Liver (tissue), 9 donors: ENCODE measurements around the gene HS1BP3. TPM values are rescaled to one million over a fixed set of nuclear protein-coding genes. Genes with fewer than 3 reads are reported as not detected.

ENCODE experiments used
- DNase-seq: peaks from one replicate; pipeline ENCODE4 v3.0.0-alpha.2; 2017; ENCODE audit warnings: low spot score
- H3K27ac ChIP-seq, 2 donors: one replicate each; pipeline ENCODE4 v1.7.0; 2013; ENCODE audit warnings: inconsistent platforms in 2 of 2, low read length in 2 of 2, control low read depth in 1 of 2, low read depth in 1 of 2, mild to moderate bottlenecking in 1 of 2
- H3K27me3 ChIP-seq, 4 donors: one replicate each; pipeline versions ENCODE4 v1.6.1 to v1.7.0; 2013; ENCODE audit warnings: low read length in 3 of 4, inconsistent platforms in 1 of 4, mild to moderate bottlenecking in 1 of 4, moderate library complexity in 1 of 4; ENCODE audit not compliant: control insufficient read depth in 4 of 4, insufficient read depth in 4 of 4
- H3K36me3 ChIP-seq, 4 donors: one replicate each; pipeline versions ENCODE4 v1.6.1 to v1.7.0; 2013; ENCODE audit warnings: low read length in 3 of 4, mild to moderate bottlenecking in 3 of 4, low read depth in 1 of 4, moderate library complexity in 1 of 4; ENCODE audit not compliant: control insufficient read depth in 4 of 4, insufficient read depth in 3 of 4
- H3K4me1 ChIP-seq, 4 donors: one replicate each; pipeline versions ENCODE4 v1.6.1 to v1.7.0; 2013; ENCODE audit warnings: low read length in 3 of 4, mild to moderate bottlenecking in 3 of 4, moderate library complexity in 1 of 4; ENCODE audit not compliant: control insufficient read depth in 4 of 4, insufficient read depth in 4 of 4
- H3K4me3 ChIP-seq, 3 donors: one replicate each; pipeline versions ENCODE4 v1.6.1 to v1.7.0; 2013; ENCODE audit warnings: low read length in 3 of 3, control low read depth in 1 of 3, low read depth in 1 of 3, mild to moderate bottlenecking in 1 of 3
- H3K9ac ChIP-seq, 2 donors: one replicate each; pipeline ENCODE4 v1.7.0; 2013; ENCODE audit warnings: low read length in 2 of 2, mild to moderate bottlenecking in 2 of 2, moderate library complexity in 2 of 2, control low read depth in 1 of 2, low read depth in 1 of 2
- H3K9me3 ChIP-seq, 4 donors: one replicate each; pipeline versions ENCODE4 v1.6.1 to v1.7.0; 2013; ENCODE audit warnings: low read length in 3 of 4; ENCODE audit not compliant: control insufficient read depth in 4 of 4
- EGR1 ChIP-seq, 2 donors: IDR thresholded peaks; 2 replicates each; pipeline ENCODE4 v1.6.1; 2016 to 2018; ENCODE audit warnings: antibody characterized with exemption in 2 of 2, low read depth in 2 of 2
- FOXA1 ChIP-seq: IDR thresholded peaks from 2 replicates; pipeline ENCODE4 v1.6.1; 2016; ENCODE audit warnings: antibody characterized with exemption
- FOXA2 ChIP-seq: IDR thresholded peaks from 2 replicates; pipeline ENCODE4 v1.6.1; 2016; ENCODE audit warnings: antibody characterized with exemption
- GABPA ChIP-seq, 2 donors: IDR thresholded peaks in 1 of 2; conservative IDR thresholded peaks in 1 of 2; 2 replicates each; pipeline ENCODE4 v1.6.1; 2016; ENCODE audit warnings: antibody characterized with exemption in 2 of 2, mild to moderate bottlenecking in 1 of 2, moderate library complexity in 1 of 2
- HNF4A ChIP-seq, 2 donors: conservative IDR thresholded peaks; 2 replicates each; pipeline ENCODE4 v1.6.1; 2016; ENCODE audit warnings: antibody characterized with exemption in 2 of 2, mild to moderate bottlenecking in 2 of 2
- HNF4G ChIP-seq: IDR thresholded peaks from 2 replicates; pipeline ENCODE4 v1.6.1; 2016; ENCODE audit warnings: antibody characterized with exemption
- JUND ChIP-seq, 2 donors: IDR thresholded peaks; 2 replicates each; pipeline ENCODE4 v1.6.1; 2016; ENCODE audit warnings: antibody characterized with exemption in 2 of 2
- NR2F2 ChIP-seq: IDR thresholded peaks from 2 replicates; pipeline ENCODE4 v1.6.1; 2016; ENCODE audit warnings: antibody characterized with exemption
- RAD21 ChIP-seq, 2 donors: IDR thresholded peaks; 2 replicates each; pipeline ENCODE4 v1.6.1; 2016; ENCODE audit warnings: antibody characterized with exemption in 2 of 2, mild to moderate bottlenecking in 2 of 2
- REST ChIP-seq: IDR thresholded peaks from 2 replicates; pipeline ENCODE4 v1.6.1; 2016; ENCODE audit warnings: antibody characterized with exemption, mild to moderate bottlenecking
- RXRA ChIP-seq, 2 donors: IDR thresholded peaks; 2 replicates each; pipeline ENCODE4 v1.6.1; 2017 to 2018; ENCODE audit warnings: antibody characterized with exemption in 2 of 2, mild to moderate bottlenecking in 1 of 2
- SP1 ChIP-seq: IDR thresholded peaks from 2 replicates; pipeline ENCODE4 v1.6.1; 2018; ENCODE audit warnings: antibody characterized with exemption, mild to moderate bottlenecking
- TAF1 ChIP-seq: conservative IDR thresholded peaks from 2 replicates; pipeline ENCODE4 v1.6.1; 2016; ENCODE audit warnings: antibody characterized with exemption, mild to moderate bottlenecking
- YY1 ChIP-seq: IDR thresholded peaks from 2 replicates; pipeline ENCODE4 v1.6.1; 2016; ENCODE audit warnings: antibody characterized with exemption, mild to moderate bottlenecking
- WGBS: extraction: QIAGEN DNeasy Blood & Tissue Kit; methylation state at CpG from one replicate; pipeline ENCODE4 v1.1.7; 2013; 5-methylcytosine and 5-hydroxymethylcytosine counted together
- polyA plus RNA-seq, 2 donors: library from polyadenylated mRNA; stranded (reverse) in 1 of 2; unstranded in 1 of 2; fragments of 200-250 nt in 1 of 2; fragments of >200 nt in 1 of 2; fragmentation: Nextera tagmentation in 1 of 2; extraction: Ambion mirVana in 1 of 2; gene quantifications; one replicate each; pipeline versions ENCODE4 v1.2.1 to v1.2.3, GENCODE V29; 2013 to 2015
- total RNA-seq, 2 donors: library from RNA; depleted of rRNA; stranded (reverse); fragments of >200 nt; gene quantifications; one replicate each; pipeline ENCODE4 v1.2.3, GENCODE V29; 2014
- TF ChIP-seq, protein P1 (sequence below): IDR thresholded peaks from 2 replicates; pipeline ENCODE4 v1.6.1; 2016; ENCODE audit warnings: antibody characterized with exemption
- TF ChIP-seq, protein P2 (sequence below): IDR thresholded peaks from 2 replicates; pipeline ENCODE4 v1.6.1; 2016; ENCODE audit warnings: antibody characterized with exemption
- TF ChIP-seq, protein P3 (sequence below): IDR thresholded peaks from 2 replicates; pipeline ENCODE4 v1.6.1; 2016; ENCODE audit warnings: antibody characterized with exemption
- donor health status: healthy.
- donor health status: healthy.
- donor health status: healthy.
- donor health status: healthy.
- donor health status: healthy.

Gene HS1BP3
- total and polyA plus RNA-seq, 4 donors = 7.7 to 15.4 (median 10.9) TPM

GRCh38 chr2:20585359-20585709 lies 65.6 kb downstream of the HS1BP3 start (continued):
- TF ChIP-seq, protein P1, sequence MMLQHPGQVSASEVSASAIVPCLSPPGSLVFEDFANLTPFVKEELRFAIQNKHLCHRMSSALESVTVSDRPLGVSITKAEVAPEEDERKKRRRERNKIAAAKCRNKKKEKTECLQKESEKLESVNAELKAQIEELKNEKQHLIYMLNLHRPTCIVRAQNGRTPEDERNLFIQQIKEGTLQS = no peak
- TF ChIP-seq, protein P2, sequence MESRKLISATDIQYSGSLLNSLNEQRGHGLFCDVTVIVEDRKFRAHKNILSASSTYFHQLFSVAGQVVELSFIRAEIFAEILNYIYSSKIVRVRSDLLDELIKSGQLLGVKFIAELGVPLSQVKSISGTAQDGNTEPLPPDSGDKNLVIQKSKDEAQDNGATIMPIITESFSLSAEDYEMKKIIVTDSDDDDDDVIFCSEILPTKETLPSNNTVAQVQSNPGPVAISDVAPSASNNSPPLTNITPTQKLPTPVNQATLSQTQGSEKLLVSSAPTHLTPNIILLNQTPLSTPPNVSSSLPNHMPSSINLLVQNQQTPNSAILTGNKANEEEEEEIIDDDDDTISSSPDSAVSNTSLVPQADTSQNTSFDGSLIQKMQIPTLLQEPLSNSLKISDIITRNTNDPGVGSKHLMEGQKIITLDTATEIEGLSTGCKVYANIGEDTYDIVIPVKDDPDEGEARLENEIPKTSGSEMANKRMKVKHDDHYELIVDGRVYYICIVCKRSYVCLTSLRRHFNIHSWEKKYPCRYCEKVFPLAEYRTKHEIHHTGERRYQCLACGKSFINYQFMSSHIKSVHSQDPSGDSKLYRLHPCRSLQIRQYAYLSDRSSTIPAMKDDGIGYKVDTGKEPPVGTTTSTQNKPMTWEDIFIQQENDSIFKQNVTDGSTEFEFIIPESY = no peak
- TF ChIP-seq, protein P3, sequence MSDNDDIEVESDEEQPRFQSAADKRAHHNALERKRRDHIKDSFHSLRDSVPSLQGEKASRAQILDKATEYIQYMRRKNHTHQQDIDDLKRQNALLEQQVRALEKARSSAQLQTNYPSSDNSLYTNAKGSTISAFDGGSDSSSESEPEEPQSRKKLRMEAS = no peak
- TF ChIP-seq GABPA (IDR thresholded peaks at IDR 0.05 in 1 of 2, conservative IDR thresholded peaks at IDR 0.05 in 1 of 2) = no peak
- TF ChIP-seq JUND (IDR thresholded peaks at IDR 0.05) = no peak
- no peak for TF ChIP-seq RXRA (IDR thresholded peaks at IDR 0.05)
- no peak for TF ChIP-seq FOXA1
- TF ChIP-seq TAF1 = no peak
- no peak for TF ChIP-seq RAD21 (IDR thresholded peaks at IDR 0.05)
- TF ChIP-seq FOXA2 = no peak

DNA sequence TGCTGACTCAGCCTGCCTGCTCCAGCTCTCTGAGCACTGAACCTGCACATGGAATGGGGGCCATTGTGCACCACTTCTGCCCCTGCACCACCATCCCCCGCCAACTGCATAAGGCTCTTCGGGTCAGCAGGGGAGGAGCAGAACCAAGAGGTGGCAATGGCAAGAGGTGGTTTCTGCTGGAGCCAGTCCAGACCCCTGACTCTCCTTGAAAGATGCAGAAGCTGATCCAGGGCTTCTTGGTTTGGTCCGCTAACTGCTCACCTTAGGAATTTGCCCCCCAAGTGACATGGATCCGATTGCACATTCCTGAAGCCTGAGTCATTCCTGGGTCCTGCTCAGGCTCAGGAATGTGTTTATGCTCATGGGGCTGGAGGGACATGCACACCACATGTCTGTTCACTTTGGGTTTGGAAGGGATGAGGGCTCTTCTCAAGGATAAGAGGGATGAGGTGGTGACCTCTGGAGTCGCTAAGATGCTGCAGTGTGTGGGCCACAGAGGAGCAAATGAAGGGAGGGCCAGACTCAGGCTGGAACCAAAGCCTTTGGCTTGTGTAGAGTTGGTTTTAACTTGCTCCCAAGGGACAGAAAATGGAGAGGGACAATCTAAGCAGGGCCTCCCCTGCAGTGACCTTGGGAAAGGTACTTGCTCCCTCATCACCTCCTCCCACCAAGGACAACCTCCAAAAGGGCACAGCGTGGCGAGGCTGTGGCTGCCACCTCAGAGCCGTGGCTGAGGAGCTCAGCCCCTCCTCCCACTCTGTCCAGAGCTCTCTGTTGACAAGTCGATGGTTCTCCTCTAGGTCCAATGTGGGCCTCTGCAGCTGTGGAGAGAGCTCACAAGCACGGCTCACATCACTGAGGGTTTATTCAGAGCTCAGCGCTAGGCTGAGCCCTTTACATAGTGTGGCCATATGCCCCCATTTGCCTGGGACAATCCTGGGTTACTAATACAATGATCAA lies 66.2 kb downstream of the HS1BP3 start:
- WGBS = 82% methylated on average over 11 of the region's 11 CpGs

More for the DNA sequence above, 66.2 kb downstream of the HS1BP3 start:
- H3K4me1 ChIP-seq = peaks cover 3 to 22% (median 11%) of the 10 kb centered on the region in 4 donors
- H3K4me3 ChIP-seq = no peak overlapping the region
- H3K36me3 ChIP-seq = no peaks in the 10 kb centered on the region
- H3K27me3 ChIP-seq = no peaks in the 10 kb centered on the region
- H3K27ac ChIP-seq = peak overlapping the region; percentile 55 to 58
- H3K9ac ChIP-seq = no peak overlapping the region
- DNase-seq = no peak
- no peaks in the 10 kb centered on the region for H3K9me3 ChIP-seq
- TF ChIP-seq JUND (IDR thresholded peaks at IDR 0.05) (peak; percentile 95 to 97), REST (no peak), HNF4G (no peak), HNF4A (conservative IDR thresholded peaks at IDR 0.05) (peak in 1 of 2 donors; percentile 23), FOXA1 (no peak), RAD21 (IDR thresholded peaks at IDR 0.05) (no peak), GABPA (IDR thresholded peaks at IDR 0.05 in 1 of 2, conservative IDR thresholded peaks at IDR 0.05 in 1 of 2) (no peak), SP1 (peak; percentile 45), EGR1 (IDR thresholded peaks at IDR 0.05; ENCODE audit: low read depth in 2 of 2) (no peak), NR2F2 (peak; percentile 88), YY1 (no peak), FOXA2 (no peak), TAF1 (no peak), RXRA (IDR thresholded peaks at IDR 0.05) (peak; percentile 25 to 58)
- TF ChIP-seq, protein P2 = no peak
- TF ChIP-seq, protein P1 = peak; percentile 34
- TF ChIP-seq, protein P3 = no peak
